ENCODE measurements around the gene NSMF.

The NSMF gene

GRCh38 chr9:137456864-137457405 is 2.2 kb downstream of the NSMF start:
- peak; percentile 28 for DNase-seq

DNA sequence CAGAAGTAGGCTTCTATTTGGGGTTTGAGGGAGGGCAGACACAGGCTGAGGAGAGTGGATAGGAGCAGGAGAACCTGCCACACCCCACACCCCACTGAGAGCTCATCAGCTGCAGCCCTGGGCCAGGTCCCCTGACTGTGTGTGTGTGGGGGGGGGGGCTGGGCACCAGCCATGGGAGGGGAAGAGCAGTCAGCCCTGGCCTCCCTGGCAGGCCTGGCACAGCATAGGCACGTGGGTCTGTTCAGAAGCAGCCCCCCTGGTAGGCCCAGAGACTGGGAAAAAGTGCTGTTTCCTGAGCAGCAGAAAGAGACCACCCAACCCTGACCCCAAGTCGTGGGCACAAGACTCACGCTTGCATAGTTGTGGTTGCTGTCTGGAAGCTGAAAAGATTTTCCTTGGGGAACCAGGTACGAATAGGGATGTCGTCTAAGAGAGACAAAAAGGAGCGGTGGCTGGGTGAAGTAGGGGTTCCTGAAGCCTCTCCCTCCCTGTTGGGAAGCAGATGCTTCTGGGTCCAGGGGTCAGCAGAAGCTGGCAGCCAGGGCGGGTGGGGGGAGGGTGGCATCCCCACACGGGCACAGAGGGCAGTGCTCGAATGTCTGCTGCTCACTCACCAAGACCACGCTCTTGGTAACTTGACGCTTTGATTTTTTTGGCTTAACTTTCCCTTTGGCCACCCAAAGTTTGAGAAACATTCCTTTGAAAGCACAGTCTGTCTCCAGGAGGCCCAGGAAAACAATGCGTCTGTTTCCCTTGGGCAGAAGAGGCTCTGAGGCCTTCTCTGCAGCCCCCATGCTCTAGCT is 2.9 kb downstream of the NSMF start:
- DNase-seq: peak; percentile 30

DNA sequence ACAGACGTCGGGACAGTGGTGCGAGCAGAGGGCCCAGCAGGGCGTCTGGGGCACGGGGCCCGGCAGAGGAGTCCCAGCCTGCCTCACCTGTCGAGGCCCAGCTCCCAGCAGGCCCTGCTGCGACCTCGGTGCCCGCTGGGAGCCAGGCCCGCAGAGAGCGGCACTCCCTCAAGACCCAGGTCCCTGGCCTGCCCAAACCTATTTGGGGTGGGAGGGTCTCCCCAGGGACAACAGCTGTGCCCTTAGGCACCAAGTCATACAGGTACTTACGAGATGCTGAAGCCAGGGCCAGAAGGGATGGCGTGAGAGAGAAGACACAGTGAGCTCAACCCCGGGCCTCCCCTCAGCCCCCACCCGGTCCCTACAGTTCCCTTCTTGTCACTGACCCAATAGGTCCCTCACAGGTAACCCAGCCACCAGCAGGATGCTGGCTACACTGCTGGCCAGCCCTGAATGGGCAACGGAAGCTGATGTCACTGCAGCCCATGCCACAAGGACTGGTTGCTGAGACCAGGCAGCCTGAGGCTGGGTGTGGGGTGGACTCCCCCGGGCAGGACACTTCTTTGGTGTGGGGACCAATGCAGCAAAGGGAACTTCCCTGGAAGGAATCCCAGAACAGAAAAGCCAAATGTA is 3.7 kb downstream of the NSMF start:
- DNase-seq: peak; percentile 26

GRCh38 chr9:137454597-137455358 is 4.4 kb downstream of the NSMF start:
- DNase-seq: peak; percentile 42

DNA sequence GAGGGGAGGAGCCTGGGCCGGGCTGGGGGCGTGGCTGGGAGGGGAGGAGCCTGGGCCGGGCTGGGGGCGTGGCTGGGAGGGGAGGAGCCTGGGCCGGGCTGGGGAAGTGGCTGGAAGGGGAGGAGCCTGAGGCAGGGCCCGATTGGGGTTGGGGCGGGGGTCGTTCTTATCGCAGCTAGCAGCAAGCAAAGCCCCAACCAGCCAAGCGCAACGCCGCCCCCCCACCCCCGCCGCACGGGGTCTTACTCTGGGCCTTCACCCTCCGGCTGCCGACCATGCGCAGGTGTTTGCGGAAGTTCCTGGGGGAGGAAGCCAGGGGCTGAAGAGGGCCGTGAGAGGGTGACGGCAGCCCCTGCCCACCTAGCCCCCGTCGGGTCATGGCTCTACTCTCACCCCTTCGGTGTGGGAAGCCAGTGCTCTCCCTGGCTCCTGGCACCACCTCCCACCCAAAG is 5.0 kb downstream of the NSMF start:
- peak; percentile 72 for DNase-seq

DNA sequence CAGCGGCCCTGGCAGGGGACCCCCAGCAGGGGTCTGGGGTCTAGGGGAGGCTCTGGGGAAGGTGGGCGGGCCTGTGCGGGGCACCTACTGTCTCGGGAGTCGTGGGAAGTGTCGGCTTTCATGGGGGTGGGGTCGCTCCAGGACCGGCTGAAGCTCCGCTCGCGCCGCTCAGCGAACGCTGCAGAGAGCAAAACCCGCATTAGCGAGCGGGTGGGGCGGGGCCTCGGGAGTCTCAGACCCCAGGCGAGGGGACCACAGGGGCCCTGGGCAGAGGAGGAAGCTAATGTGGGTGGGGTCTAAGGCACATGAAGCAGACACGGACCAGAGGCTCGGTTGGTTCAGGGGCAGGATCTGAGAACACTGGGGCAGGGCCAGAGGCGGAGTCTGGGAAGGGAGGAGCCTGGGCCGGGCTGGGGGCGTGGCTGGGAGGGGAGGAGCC is 5.5 kb downstream of the NSMF start:
- DNase-seq: peak; percentile 81

- DNase-seq: peak; percentile 47
These were observed 6.1 kb downstream of the NSMF start for GRCh38 chr9:137452761-137453642.

- peak; percentile 24 for DNase-seq
These were observed 7.0 kb downstream of the NSMF start for GRCh38 chr9:137452006-137452760.

DNA sequence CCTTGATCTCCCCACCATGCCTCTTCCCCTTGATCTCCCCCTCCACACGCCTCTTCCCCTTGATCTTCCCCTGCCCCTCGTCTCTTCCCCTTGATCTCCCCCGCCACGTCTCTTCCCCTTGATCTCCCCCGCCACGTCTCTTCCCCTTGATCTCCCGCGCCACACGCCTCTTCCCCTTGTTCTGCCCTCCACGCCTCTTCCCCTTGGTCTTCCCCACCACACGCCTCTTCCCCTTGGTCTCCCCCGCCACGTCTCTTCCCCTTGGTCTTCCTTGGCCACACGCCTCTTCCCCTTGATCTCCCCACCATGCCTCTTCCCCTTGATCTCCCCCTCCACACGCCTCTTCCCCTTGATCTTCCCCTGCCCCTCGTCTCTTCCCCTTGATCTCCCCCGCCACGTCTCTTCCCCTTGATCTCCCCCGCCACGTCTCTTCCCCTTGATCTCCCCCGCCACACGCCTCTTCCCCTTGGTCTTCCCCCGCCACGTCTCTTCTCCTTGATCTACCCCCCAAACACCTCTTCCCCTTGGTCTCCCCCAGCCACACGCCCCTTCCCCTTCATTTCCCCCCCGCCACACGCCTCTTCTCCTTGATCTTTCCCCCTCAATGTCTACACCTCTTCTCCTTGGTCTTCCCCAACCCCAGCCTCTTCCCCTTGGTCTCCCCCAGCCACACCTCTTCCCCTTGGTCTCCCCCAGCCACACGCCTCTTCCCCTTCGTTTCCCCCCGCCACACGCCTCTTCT is 7.7 kb downstream of the NSMF start:
- DNase-seq: peak; percentile 12

- DNase-seq: peak; percentile 18
These were observed 8.5 kb downstream of the NSMF start for GRCh38 chr9:137450539-137451222.

GRCh38 chr9:137449931-137450538 is 9.1 kb downstream of the NSMF start:
- peak; percentile 20 for DNase-seq

- DNase-seq: no peak
These were observed 9.9 kb downstream of the NSMF start for GRCh38 chr9:137449081-137449844.

DNA sequence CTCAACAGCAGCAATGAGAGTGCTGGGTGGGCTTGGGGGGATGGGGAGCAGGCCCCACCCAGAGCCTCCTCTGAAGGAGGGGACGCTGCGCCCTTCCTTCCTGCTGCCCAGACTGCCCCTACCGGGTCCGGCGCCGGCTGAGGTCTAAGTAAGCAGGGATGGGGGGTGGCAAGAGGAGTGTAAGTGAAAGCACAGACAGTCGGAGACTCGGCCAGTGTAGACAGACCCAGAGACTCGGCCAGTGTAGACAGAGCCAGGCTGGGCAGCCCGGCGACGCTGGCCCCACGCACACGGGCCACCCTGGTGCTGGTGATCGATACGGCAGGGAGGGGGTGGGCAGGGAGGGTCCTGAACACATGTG is 10.6 kb downstream of the NSMF start:
- DNase-seq: no peak

DNA sequence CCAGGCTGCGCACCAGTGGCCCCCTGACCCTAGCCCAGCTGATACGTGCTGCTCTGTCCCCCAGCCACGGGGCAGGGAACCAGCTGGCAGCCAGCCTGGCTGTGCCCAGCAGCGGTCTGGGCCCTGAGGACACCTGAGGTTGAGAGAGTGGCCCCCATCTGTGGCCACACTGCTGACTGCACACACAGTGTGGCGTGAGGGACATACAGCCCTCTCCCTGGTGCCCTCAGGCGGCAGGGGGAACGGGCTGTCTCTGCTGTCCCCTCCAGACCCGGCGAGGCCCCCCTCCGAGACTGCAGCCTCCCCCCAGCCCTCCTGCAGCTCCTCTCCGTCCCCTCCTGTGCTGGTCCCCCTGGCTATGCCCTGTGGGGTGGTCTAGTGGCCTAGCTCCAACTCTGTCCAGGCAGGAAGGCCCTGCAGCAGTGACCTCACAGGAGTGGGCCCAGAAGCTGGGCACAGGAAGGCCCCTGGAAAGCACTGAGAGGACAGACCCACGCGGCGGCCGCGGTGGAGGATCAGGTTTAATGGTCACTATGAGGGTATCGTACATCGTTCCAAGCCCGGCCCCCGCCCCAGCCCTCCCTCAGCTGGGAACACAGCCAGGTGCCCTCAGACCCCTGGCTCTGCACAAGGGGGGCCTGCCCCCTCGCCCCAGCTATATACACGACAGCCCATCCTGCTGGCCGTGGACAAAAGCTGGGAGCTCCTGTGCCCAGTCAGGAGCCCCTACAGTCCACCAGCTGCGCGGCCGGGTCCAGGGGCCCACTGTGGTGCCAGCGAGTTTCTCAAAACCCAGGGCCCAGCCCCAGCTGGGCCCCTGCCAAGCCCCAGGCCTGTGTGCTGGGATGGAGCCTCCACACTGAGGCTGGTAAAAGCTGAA is 11.2 kb downstream of the NSMF start:
- no peak for DNase-seq

- no peak for DNase-seq
These were observed 12.2 kb downstream of the NSMF start for GRCh38 chr9:137446851-137447471.

GRCh38 chr9:137445930-137446431 is 13.2 kb downstream of the NSMF start:
- DNase-seq: no peak

GRCh38 chr9:137445275-137445807 is 13.8 kb downstream of the NSMF start:
- DNase-seq: peak; percentile 81

Measured in femur (tissue), 1 donor.